LNCAP (cell line): ENCODE measurements around the gene SLC34A1.

Source experiments
- TF ChIP-seq, protein P1 (sequence below): fragments of 450-650 bp; IDR thresholded peaks from 2 replicates; pipeline ENCODE4 v1.5.1; 2017; ENCODE audit warnings: mild to moderate bottlenecking

Gene SLC34A1

DNA sequence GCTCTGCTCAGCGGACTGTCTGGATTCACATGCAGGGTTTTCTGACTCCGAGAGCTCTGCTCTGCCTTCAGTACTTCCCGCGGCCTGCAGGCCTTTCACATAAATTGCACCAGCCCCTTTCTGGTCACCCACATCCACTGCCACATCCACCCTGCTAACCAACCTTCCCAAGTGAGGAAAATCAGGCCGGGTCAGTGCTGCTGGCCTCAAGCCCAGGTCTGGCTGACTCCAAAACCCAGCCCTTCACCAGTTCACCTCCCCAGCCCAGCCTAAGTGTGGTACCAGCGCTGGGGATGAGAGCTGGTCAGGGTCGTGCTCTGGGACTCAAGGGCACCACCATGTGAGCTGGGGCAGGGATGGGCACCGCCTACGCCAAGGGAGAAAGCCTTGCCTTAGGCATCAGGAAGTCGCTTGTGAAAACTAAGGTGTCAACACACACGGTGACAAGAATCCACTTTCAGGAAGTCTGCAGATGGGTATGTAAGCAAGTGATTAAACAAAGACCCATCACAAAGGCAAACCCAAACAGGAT lies 45.1 kb upstream of the SLC34A1 start:
- TF ChIP-seq, protein P1, sequence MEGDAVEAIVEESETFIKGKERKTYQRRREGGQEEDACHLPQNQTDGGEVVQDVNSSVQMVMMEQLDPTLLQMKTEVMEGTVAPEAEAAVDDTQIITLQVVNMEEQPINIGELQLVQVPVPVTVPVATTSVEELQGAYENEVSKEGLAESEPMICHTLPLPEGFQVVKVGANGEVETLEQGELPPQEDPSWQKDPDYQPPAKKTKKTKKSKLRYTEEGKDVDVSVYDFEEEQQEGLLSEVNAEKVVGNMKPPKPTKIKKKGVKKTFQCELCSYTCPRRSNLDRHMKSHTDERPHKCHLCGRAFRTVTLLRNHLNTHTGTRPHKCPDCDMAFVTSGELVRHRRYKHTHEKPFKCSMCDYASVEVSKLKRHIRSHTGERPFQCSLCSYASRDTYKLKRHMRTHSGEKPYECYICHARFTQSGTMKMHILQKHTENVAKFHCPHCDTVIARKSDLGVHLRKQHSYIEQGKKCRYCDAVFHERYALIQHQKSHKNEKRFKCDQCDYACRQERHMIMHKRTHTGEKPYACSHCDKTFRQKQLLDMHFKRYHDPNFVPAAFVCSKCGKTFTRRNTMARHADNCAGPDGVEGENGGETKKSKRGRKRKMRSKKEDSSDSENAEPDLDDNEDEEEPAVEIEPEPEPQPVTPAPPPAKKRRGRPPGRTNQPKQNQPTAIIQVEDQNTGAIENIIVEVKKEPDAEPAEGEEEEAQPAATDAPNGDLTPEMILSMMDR: no peak; the same call in 1 of the 2 replicates

DNA sequence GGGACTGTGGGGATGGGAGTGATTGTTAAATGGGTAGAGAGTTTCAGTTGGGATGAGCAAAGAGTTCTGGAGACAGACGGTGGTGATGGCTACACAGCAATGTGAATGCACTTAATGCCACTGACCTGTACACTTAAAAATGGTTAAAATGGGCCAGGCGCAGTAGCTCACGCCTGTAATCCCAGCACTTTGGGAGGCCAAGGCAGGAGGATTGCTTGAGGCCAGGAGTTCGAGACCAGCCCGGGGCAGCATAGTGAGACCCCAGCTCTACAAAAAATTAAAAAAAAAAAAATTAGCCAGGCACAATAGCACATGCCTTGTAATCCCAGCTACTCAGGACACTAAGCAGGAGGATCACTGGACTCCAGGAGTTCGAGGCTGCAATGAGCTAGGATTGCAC lies 40.5 kb upstream of the SLC34A1 start:
- TF ChIP-seq, protein P1: no peak

DNA sequence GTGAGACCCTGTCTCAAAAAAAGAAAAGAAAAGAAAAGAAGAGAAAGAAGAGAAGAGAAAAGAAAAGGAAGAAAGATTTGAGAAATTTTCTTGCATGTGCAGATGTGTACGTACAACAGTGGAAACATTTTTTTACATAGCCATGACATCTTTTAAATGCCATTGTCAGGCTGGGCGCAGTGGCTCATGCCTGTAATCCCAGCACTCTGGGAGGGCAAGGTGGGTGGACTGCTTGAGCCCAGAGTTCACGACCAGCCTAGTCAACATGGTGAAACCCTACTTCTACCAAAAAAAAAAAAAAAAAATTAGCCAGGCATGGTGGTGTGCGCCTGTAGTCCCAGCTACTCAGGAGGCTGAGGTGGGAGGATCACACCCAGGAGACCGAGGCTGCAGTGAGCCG lies 39.3 kb upstream of the SLC34A1 start:
- TF ChIP-seq, protein P1: no peak

DNA sequence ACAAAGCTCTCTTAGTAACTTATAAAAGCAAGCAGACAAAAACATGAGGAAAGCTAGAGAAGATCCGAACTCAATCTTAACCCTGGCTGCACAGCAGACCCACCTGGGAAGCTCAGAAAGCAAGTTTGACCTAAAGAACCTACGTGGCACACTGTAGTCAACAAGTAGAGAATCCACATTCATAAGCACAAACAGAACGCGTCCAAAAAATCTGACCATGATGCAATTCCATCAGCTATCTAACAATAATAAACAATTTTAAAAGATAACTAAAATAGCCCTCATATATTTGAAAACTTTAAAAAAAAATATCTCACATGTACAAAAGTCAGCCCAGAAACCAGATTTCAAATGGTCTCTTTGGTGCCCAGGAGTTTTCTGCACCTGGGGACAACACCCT lies 37.4 kb upstream of the SLC34A1 start:
- TF ChIP-seq, protein P1: no peak

DNA sequence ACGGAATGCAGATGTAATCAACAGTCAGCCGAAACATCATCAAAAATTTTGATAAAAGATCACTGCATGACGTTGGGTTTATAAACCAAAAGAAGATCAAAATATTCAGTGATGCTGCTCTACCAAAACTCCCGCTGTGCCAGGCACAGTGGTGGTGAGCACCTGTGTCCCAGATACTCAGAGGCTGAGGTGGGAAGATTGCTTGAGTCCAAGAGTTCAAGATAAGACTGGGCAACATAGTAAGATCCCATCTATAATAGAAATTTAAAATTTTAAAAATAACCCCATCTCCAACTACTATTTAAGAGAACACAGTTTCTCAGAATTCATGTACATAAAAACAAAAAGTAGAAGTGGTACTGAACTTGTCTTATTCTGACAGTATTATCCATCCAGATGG lies 36.5 kb upstream of the SLC34A1 start:
- TF ChIP-seq, protein P1: no peak

DNA sequence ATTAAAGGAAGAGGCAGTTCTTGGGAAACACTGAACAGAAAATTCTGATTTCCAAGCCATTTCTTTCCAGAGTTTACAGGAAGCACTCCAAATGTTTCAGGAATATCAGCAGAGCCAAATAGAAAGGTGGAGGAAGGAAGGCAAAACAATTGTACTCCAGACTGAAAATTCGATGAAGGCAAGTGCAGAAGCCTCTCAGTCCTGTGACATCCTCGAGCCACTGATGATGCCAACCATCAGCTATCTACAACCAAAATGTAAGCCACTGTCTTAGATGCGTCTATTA lies 34.9 kb upstream of the SLC34A1 start:
- TF ChIP-seq, protein P1: no peak

DNA sequence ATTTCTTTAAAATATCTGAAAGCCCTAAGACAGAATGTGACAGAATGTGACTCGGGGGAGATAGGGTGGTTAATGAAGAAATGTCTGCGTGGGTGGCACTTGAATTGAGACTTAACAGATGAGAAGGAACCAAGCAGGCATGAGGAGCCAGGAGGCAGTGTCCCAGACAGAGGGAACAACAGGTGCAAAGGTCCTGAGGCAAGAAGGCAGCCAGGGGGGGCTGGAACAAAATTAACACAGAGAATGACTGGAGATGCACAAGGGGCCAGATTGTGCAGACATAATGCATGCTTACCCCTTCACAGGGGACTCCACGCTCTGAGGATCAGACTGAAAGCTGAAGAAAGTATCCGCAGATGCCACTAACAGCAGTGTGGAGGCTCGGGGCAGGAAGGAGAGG lies 34.5 kb upstream of the SLC34A1 start:
- TF ChIP-seq, protein P1: no peak

DNA sequence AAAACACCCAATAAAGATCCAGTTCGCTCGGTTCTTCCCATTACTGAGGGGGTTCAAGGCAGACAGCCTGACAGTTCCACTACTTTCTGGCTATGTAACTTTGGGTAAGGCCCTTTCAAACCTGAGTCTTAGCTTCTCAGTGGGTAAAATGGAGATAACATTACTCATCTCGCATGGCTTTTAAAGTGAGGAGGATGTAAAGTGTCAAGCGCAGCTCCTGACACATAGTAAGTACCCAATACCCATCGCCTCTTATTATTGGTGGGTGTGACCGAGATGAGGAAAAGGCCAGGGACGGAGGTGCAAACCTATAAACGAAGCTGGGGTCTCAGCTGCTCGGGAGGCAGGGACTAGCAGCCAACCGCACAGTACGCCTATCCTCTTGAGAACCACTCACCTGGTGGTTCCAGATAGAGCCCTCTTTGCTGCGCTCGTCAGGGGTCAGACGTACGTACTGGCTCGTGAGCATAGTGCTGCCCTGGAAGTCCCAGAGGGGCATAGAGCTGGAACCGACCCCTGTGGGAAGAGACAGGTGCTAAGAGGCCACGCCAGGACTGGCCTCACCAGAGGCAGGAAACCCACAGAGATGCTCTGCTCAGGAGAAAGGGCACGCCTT lies 33.4 kb upstream of the SLC34A1 start:
- TF ChIP-seq, protein P1: no peak
